ENCODE data around the gene RALGDS. TPM values are rescaled to one million over a fixed set of nuclear protein-coding genes. Genes with fewer than 3 reads are reported as not detected.

The RALGDS gene
- total RNA-seq, 3 donors from 2014 or later: 38.3 to 59.4 (median 44.2) TPM

DNA sequence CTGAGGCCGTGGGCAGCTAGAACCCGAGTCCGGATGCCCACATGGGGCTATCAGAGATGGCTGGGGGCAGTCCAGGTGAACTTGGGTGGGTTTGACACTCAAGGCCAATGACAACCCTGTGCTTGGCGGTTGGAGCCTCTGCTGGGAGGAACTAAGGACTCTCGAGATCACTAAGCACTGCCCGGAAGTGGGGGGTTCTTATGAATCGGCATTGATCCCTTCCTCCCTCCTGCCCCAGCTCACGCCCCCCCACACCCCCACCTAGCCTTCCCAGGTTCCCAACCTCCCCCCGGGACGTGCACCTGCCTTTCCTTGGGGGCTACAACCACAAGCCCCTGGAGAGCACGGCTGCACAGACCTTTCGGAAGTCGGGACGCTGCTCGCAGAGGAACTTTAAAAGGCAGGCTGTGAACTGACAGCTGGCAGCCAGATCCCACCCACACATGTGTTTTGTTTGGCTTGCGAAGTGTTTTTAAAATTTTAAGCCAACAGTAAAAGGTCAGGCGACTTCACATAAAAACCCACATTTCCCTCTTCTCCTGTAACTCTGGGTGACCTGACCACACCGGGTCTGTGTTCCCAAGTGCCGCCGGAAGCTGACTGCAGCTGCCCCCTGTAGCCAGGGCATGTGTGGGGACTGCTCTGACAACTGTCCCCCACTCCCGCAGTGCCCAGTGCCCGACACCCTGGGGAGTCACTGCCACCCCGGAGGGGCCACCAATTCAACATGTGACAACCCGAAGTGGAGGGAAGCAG is 5.1 kb upstream of the RALGDS start:
- Histone ChIP-seq H3K4me1 (ENCODE audit: low read depth) (peaks cover 35% of the 10 kb centered on the region), H3K9me3 (no peaks in the 10 kb centered on the region), H3K4me3 (no peak overlapping the region), H3K36me3 (ENCODE audit: low read depth) (no peaks in the 10 kb centered on the region)
- ATAC-seq (no peak), DNase-seq (peak in 2 of 3 donors; percentile 54 to 65)
- TF ChIP-seq, protein P1, sequence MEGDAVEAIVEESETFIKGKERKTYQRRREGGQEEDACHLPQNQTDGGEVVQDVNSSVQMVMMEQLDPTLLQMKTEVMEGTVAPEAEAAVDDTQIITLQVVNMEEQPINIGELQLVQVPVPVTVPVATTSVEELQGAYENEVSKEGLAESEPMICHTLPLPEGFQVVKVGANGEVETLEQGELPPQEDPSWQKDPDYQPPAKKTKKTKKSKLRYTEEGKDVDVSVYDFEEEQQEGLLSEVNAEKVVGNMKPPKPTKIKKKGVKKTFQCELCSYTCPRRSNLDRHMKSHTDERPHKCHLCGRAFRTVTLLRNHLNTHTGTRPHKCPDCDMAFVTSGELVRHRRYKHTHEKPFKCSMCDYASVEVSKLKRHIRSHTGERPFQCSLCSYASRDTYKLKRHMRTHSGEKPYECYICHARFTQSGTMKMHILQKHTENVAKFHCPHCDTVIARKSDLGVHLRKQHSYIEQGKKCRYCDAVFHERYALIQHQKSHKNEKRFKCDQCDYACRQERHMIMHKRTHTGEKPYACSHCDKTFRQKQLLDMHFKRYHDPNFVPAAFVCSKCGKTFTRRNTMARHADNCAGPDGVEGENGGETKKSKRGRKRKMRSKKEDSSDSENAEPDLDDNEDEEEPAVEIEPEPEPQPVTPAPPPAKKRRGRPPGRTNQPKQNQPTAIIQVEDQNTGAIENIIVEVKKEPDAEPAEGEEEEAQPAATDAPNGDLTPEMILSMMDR (IDR thresholded peaks at IDR 0.05): no peak
- intact Hi-C loops (cut with DNase I, micrococcal nuclease): no loop called here

DNA sequence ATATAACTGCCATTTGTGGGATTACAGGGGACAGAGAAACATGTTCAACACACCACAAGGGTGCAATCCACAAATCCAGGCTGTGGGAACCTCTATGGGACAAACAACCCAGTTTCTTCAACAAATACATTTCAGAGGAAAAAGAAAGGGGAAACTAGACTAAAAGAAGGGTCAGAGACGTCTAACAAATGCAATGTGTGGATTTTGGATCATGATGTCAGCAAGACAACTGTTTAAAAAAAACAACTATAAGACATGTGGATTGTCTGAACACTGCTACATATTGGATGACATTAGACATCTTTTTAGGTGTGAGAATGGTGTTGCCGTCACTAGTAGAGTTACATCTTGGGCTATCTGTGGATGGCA is 3.9 kb upstream of the RALGDS start:
- no peaks in the 10 kb centered on the region for H3K9me3 ChIP-seq
- H3K36me3 ChIP-seq (ENCODE audit: low read depth): no peaks in the 10 kb centered on the region
- intact Hi-C loops (cut with DNase I, micrococcal nuclease): no loop called here
- DNase-seq: no peak
- ATAC-seq: no peak
- TF ChIP-seq, protein P1 (IDR thresholded peaks at IDR 0.05): no peak
- peaks cover 38% of the 10 kb centered on the region for H3K4me1 ChIP-seq (ENCODE audit: low read depth)
- no peak overlapping the region for H3K4me3 ChIP-seq

DNA sequence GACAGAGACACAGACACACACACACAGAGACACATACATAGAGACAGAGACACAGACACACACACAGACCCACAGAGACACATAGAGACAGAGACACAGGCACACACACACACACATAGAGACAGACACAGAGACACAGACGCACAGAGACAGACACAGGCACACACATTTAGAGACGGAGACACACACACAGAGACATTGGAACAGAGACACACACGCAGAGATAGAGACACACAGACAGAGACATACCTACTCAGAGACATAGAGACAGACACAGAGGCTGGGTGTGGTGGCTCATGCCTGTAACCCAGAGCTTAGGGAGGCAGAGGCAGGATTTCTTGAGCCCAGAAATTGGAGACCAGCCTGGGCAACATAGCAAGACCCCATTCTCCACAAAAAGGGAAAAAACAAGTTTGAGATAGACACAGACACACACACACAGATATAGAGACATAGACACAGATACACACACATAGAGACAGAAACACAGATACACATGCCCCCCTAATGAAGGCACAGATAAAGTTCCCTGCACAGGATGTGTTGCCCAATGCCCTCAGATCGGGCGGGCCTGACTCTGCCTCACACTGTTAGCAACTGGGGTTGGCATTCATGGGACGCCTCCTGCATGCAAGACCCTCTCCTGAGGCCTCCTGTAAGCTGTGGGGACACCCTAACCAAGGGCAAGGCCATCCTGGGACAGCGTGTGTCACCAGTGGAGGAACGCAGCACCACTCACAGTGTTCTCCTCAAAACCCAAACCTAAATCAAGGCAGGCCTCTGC is 3.3 kb upstream of the RALGDS start:
- DNase-seq: no peak
- no peak overlapping the region for H3K4me3 ChIP-seq
- no peaks in the 10 kb centered on the region for H3K36me3 ChIP-seq (ENCODE audit: low read depth)
- ATAC-seq: no peak
- H3K9me3 ChIP-seq: no peaks in the 10 kb centered on the region
- TF ChIP-seq, protein P1 (IDR thresholded peaks at IDR 0.05): no peak
- intact Hi-C loops (cut with DNase I, micrococcal nuclease): no loop called here
- H3K4me1 ChIP-seq (ENCODE audit: low read depth): peaks cover 44% of the 10 kb centered on the region

DNA sequence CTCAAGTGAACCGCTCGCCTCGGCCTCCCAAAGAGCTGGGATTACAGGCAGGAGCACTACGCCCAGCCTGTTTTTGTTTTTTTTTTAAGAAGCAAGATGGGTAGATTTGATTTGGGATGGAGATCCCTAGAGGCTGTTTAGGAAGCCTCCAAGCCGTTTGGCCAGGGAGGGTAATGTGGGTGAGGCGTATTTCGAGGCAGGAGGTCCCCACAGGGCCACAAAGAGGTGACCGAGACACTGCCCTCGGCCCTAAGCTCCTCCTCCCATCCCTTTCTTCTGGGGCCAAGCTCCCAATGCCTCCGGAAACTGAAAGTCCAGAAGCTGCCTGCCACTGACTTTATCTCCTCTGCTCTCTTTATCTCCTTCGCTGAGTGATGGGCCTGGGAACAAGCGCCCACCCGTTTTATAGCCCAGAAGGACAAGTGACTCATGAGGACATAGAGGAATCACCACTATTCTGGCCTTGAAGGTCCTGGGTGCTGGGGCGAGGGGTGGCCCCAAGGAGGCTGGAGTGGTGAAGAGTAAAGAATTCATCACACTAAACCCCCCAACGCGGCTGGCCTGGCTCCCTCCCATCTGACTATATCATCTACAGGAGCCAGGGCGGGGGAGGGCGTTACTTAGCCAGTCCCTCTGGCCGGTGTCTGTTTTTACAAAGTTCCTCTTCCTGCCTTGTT is 2.0 kb upstream of the RALGDS start:
- ATAC-seq (no peak), DNase-seq (peak in 2 of 3 donors; percentile 58 to 67)
- intact Hi-C loops (cut with DNase I, micrococcal nuclease): no loop called here
- Histone ChIP-seq H3K4me3 (no peak overlapping the region), H3K4me1 (ENCODE audit: low read depth) (peaks cover 40% of the 10 kb centered on the region), H3K36me3 (ENCODE audit: low read depth) (no peaks in the 10 kb centered on the region), H3K9me3 (no peaks in the 10 kb centered on the region)
- TF ChIP-seq, protein P1 (IDR thresholded peaks at IDR 0.05): no peak

DNA sequence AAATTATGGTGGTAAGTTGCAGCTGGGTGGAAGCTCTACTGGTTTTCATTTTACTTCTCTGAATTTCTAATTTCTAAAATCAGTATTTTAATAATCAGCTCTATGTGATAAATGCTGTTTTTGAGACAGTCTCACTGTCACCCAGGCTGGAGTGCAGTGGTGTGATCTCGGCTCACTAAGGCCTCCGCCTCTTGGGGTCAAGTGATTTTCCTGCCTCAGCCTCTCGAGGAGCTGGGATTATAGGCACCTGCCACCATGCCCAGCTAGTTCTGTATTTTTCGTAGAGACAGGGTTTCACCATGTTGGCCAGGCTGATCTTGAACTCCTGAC is 1.5 kb upstream of the RALGDS start:
- TF ChIP-seq, protein P1 (IDR thresholded peaks at IDR 0.05): no peak
- H3K36me3 ChIP-seq (ENCODE audit: low read depth): no peaks in the 10 kb centered on the region
- no peaks in the 10 kb centered on the region for H3K9me3 ChIP-seq
- H3K4me3 ChIP-seq: no peak overlapping the region
- intact Hi-C loops (cut with DNase I, micrococcal nuclease): no loop called here
- no peak for DNase-seq
- ATAC-seq: no peak
- peaks cover 40% of the 10 kb centered on the region for H3K4me1 ChIP-seq (ENCODE audit: low read depth)
